Activated B cell treated with CpG ODN at 0.5 μM for 24 hours (primary cell): ENCODE results near the gene MORN1. TPM values are rescaled to one million over a fixed set of nuclear protein-coding genes. Genes with fewer than 3 reads are reported as not detected.

Experiments
- ATAC-seq: fragments of 200-7000 bp; cut with Tn5 transposase; one replicate; pipeline ENCODE4 v1.10.0; 2021; ENCODE audit warnings: low read depth, mild to moderate bottlenecking, moderate library complexity
- CTCF ChIA-PET: fragments of 350-600 bp; sonication (Branson Sonifier 250); formaldehyde crosslinking; loops from one replicate; lab custom pipeline; 2021; ENCODE audit warnings: antibody characterized with exemption; lab: Charles Lee
- POLR2A ChIA-PET: fragments of 350-600 bp; sonication (Branson Sonifier 250); formaldehyde crosslinking; loops from one replicate; lab custom pipeline; 2021; ENCODE audit warnings: antibody characterized with exemption; lab: Charles Lee
- DNase-seq: peaks from one replicate; pipeline ENCODE4 v3.0.0; 2022
- H3K27ac Mint-ChIP-seq: one replicate; pipeline ENCODE4 v1.8.0; 2020; ENCODE audit warnings: mixed read lengths
- H3K27me3 Mint-ChIP-seq: one replicate; pipeline ENCODE4 v1.8.0; 2021; ENCODE audit warnings: mixed read lengths
- H3K36me3 Mint-ChIP-seq: one replicate; pipeline ENCODE4 v1.8.0; 2021; ENCODE audit warnings: low read depth, mixed read lengths
- H3K4me1 Mint-ChIP-seq: one replicate; pipeline ENCODE4 v1.8.0; 2021; ENCODE audit warnings: mixed read lengths
- H3K4me3 Mint-ChIP-seq: one replicate; pipeline ENCODE4 v1.8.0; 2020; ENCODE audit warnings: mild to moderate bottlenecking, mixed read lengths
- H3K9me3 Mint-ChIP-seq: one replicate; pipeline ENCODE4 v1.8.0; 2020; ENCODE audit warnings: mixed read lengths
- intact Hi-C: fragments of 100-400 bp; cut with micrococcal nuclease; formaldehyde crosslinking; loops from one replicate; pipeline ENCODE4 v1.15.1; 2024
- total RNA-seq: library from RNA; stranded (reverse); gene quantifications from 2 replicates; pipeline ENCODE4 v1.2.3, GENCODE V29; 2022
- TF ChIP-seq, protein P1 (sequence below): fragments of 200-600 bp; IDR thresholded peaks from one replicate; pipeline ENCODE4 v1.8.0; 2022; ENCODE audit warnings: antibody characterized with exemption, mild to moderate bottlenecking

The MORN1 gene
- total RNA-seq, 1 donor from 2014 or later, result 17.8 TPM

DNA sequence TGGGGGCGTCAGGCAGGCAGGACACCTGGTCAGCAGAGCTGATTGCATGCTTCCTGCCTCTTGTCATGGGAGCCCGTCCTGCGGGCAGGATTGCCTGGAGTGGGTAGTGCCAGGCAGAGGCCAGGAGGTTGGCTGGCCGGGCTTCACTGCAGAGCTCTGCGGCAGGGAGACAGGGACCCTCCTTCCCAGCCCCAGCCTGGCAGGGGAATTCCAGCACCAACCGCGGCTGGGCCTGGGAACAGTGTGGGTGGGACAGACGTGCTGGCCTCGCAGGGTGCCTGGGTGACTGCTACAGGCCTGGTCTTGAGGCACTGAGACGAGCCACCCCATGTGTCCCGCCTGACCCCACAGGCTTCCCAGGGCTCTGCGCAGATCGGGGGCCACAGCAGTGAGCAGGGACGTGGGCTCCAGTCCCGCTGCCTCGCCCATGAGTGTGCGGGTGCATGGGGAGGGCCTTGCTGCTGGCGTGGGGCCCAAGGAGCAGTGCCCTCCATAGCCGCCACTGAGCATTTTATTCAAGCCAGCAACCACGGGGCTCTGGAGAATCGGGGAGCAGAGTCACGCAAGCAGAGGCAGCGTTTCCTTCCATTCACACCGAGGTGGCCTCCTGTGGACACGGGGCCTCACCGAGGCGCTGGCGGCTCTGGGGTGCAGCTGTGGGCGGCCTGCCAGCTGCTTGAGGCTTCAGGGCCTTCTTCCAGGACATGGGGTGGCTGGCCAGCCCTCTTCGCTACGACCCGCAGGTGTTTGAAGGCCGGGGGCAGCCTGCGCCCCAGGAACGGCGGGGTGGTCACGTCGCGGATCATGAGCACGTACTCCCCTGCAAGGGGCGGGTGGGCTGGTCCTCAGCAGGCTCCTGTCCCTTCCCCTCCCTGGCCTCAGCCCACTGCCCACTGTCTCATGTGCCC, 70.3 kb downstream of the MORN1 start:
- ChIA-PET CTCF (no interaction called here), POLR2A (no interaction called here)
- ATAC-seq (no peak), DNase-seq (no peak)
- TF ChIP-seq, protein P1, sequence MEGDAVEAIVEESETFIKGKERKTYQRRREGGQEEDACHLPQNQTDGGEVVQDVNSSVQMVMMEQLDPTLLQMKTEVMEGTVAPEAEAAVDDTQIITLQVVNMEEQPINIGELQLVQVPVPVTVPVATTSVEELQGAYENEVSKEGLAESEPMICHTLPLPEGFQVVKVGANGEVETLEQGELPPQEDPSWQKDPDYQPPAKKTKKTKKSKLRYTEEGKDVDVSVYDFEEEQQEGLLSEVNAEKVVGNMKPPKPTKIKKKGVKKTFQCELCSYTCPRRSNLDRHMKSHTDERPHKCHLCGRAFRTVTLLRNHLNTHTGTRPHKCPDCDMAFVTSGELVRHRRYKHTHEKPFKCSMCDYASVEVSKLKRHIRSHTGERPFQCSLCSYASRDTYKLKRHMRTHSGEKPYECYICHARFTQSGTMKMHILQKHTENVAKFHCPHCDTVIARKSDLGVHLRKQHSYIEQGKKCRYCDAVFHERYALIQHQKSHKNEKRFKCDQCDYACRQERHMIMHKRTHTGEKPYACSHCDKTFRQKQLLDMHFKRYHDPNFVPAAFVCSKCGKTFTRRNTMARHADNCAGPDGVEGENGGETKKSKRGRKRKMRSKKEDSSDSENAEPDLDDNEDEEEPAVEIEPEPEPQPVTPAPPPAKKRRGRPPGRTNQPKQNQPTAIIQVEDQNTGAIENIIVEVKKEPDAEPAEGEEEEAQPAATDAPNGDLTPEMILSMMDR, result no peak
- Mint-ChIP-seq H3K9me3 (no peaks in the 10 kb centered on the region), H3K27me3 (no peaks in the 10 kb centered on the region), H3K27ac (no peak overlapping the region), H3K36me3 (no peaks in the 10 kb centered on the region), H3K4me1 (peaks cover 3% of the 10 kb centered on the region), H3K4me3 (no peak overlapping the region)
- intact Hi-C loops, result no loop called here

DNA sequence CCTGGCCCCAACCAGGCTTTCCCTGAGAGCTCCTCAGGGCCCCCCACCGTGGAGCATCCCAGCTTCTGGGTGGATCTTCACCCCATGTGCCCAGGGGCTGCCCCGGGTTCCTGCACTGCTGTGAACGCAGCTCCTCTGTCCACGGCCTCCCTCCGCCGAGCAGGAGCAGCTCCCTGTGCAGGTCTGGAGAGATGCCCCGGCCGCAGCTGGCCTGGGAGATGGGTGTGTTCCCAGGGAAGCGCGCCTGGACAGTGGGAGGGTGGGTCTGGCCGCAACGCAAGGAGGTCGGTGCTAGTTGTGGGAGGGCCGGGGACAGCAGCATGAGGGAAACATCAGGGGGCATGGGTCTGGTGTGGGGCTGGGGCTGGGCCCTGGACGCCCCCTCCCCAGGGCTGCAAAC, 71.3 kb downstream of the MORN1 start:
- no peaks in the 10 kb centered on the region for H3K36me3 Mint-ChIP-seq
- TF ChIP-seq, protein P1, result no peak
- POLR2A ChIA-PET, result no interaction called here
- intact Hi-C loops, result no loop called here
- no peak for ATAC-seq
- peaks cover 8% of the 10 kb centered on the region for H3K4me1 Mint-ChIP-seq
- no peak overlapping the region for H3K27ac Mint-ChIP-seq
- no peak for DNase-seq
- no peaks in the 10 kb centered on the region for H3K9me3 Mint-ChIP-seq
- CTCF ChIA-PET, result no interaction called here
- H3K27me3 Mint-ChIP-seq, result no peaks in the 10 kb centered on the region
- no peak overlapping the region for H3K4me3 Mint-ChIP-seq

DNA sequence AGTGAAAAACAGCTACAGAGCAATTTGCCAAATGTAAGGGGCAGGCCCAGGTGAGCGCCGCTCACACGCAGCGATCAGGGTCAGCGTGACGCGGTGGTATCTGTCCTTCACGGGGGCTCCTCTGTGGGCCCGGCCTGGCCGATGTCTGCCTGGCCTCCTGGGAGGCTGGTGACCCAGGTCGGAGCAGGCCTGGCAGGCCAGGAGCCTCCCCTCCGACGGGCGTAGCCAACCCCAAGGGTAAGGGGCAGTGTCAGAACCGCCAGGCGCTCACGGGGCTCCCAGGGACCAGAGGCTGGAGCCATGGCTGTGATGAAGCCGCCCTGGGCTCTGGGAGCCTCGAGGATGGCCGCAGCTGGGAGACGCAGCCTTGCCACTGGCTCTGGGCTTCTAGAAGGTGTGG, 72.1 kb downstream of the MORN1 start:
- DNase-seq, result no peak
- intact Hi-C loops, result no loop called here
- Mint-ChIP-seq H3K27ac (no peak overlapping the region), H3K9me3 (no peaks in the 10 kb centered on the region), H3K27me3 (no peaks in the 10 kb centered on the region), H3K36me3 (no peaks in the 10 kb centered on the region), H3K4me3 (no peak overlapping the region), H3K4me1 (peaks cover 8% of the 10 kb centered on the region)
- ChIA-PET POLR2A (no interaction called here), CTCF (no interaction called here)
- TF ChIP-seq, protein P1, result no peak
- ATAC-seq, result no peak

GRCh38 chr1:2318314-2319278, 72.8 kb downstream of the MORN1 start:
- TF ChIP-seq, protein P1, result no peak
- intact Hi-C loops, result no loop called here
- H3K27me3 Mint-ChIP-seq, result no peaks in the 10 kb centered on the region
- DNase-seq (no peak), ATAC-seq (no peak)
- ChIA-PET CTCF (no interaction called here), POLR2A (no interaction called here)
- H3K9me3 Mint-ChIP-seq, result no peaks in the 10 kb centered on the region
- no peak overlapping the region for H3K4me3 Mint-ChIP-seq
- H3K27ac Mint-ChIP-seq, result no peak overlapping the region
- H3K4me1 Mint-ChIP-seq, result peaks cover 13% of the 10 kb centered on the region
- no peaks in the 10 kb centered on the region for H3K36me3 Mint-ChIP-seq
